Left lung (tissue), 10 donors: Measurements from ENCODE around the gene DOCK4. TPM values are rescaled to one million over a fixed set of nuclear protein-coding genes. Genes with fewer than 3 reads are reported as not detected.

Experiments
- ATAC-seq: fragments of 200-7000 bp; cut with Tn5 transposase; one replicate; pipeline ENCODE4 v1.9.1; 2020; ENCODE audit warnings: moderate library complexity
- DNase-seq, 4 donors: peaks; one replicate each; pipeline ENCODE4 v3.0.0-alpha.2; 2013 to 2020
- H3K27ac ChIP-seq, 2 donors: fragments of 200-600 bp; sonication (generic) in 1 of 2; one replicate each; pipeline versions ENCODE4 v1.5.0 to v1.8.0; 2020 to 2021
- H3K27me3 ChIP-seq, 2 donors: fragments of 200-600 bp; sonication (generic) in 1 of 2; one replicate each; pipeline versions ENCODE4 v1.5.0 to v1.8.0; 2020 to 2021
- H3K36me3 ChIP-seq, 2 donors: fragments of 200-600 bp; sonication (generic) in 1 of 2; one replicate each; pipeline versions ENCODE4 v1.5.0 to v1.8.0; 2020 to 2021
- H3K4me1 ChIP-seq, 2 donors: fragments of 200-600 bp; one replicate each; pipeline ENCODE4 v1.8.0; 2021
- H3K4me3 ChIP-seq, 2 donors: fragments of 200-600 bp; sonication (generic) in 1 of 2; one replicate each; pipeline versions ENCODE4 v1.5.0 to v1.8.0; 2020 to 2021; ENCODE audit warnings: mild to moderate bottlenecking in 1 of 2
- H3K9me3 ChIP-seq, 2 donors: fragments of 200-600 bp; sonication (generic) in 1 of 2; one replicate each; pipeline versions ENCODE4 v1.5.0 to v1.8.0; 2020 to 2021
- CTCF ChIP-seq, 2 donors: fragments of 200-600 bp; sonication (generic) in 1 of 2; IDR thresholded peaks; one replicate each; pipeline versions ENCODE4 v1.5.0 to v1.8.0; 2021; ENCODE audit warnings: antibody characterized with exemption in 2 of 2
- intact Hi-C, 2 donors: fragments of 100-400 bp; cut with DNase I; formaldehyde crosslinking; loops; one replicate each; pipeline versions ENCODE4 v1.11.2 to v1.14.2; 2022
- polyA plus RNA-seq, 6 donors: library from polyadenylated mRNA; unstranded; fragments of 120-200 nt; gene quantifications; one replicate each; pipeline ENCODE4 v1.2.1, GENCODE V29; 2013; ENCODE audit not compliant: insufficient read length in 6 of 6
- total RNA-seq, 2 donors: library from RNA; stranded (reverse); fragmentation: NEBNext Ultra II Directional; extraction: Animal tissue kit (Norgen Biotek cat#: 25700); gene quantifications; one replicate each; pipeline ENCODE4 v1.2.1, GENCODE V29; 2021
- donor health status: DM: no; HTN: yes; CAD: no.
- donor health status: DM: no; HTN: no; CAD: no.

Gene DOCK4
- total and polyA plus RNA-seq, 8 donors: 38.9 to 64.3 (median 52.5) TPM

- no peak for TF ChIP-seq CTCF (IDR thresholded peaks at IDR 0.05)
- intact Hi-C loops: no loop called here
Measured at GRCh38 chr7:112226701-112227276, 20.6 kb upstream of the DOCK4 start.

GRCh38 chr7:112225006-112225405 lies 18.8 kb upstream of the DOCK4 start:
- no peaks in the 10 kb centered on the region for H3K27me3 ChIP-seq
- intact Hi-C loops: no loop called here
- ATAC-seq (no peak), DNase-seq (no peak)
- no peaks in the 10 kb centered on the region for H3K4me1 ChIP-seq
- H3K36me3 ChIP-seq: no peaks in the 10 kb centered on the region
- H3K27ac ChIP-seq: no peak overlapping the region
- no peak overlapping the region for H3K4me3 ChIP-seq
- no peak for TF ChIP-seq CTCF (IDR thresholded peaks at IDR 0.05)
- H3K9me3 ChIP-seq: no peaks in the 10 kb centered on the region

More at GRCh38 chr7:112226701-112227276, 20.6 kb upstream of the DOCK4 start:
- Histone ChIP-seq H3K4me1 (no peaks in the 10 kb centered on the region), H3K27me3 (no peaks in the 10 kb centered on the region), H3K36me3 (no peaks in the 10 kb centered on the region), H3K9me3 (no peaks in the 10 kb centered on the region), H3K27ac (no peak overlapping the region), H3K4me3 (no peak overlapping the region)
- DNase-seq: no peak
- ATAC-seq: no peak

- H3K9me3 ChIP-seq: no peaks in the 10 kb centered on the region
- H3K4me1 ChIP-seq: no peaks in the 10 kb centered on the region
- no peak overlapping the region for H3K27ac ChIP-seq
- H3K36me3 ChIP-seq: no peaks in the 10 kb centered on the region
- DNase-seq (no peak), ATAC-seq (no peak)
- H3K27me3 ChIP-seq: no peaks in the 10 kb centered on the region
- TF ChIP-seq CTCF (IDR thresholded peaks at IDR 0.05): no peak
- H3K4me3 ChIP-seq: no peak overlapping the region
- intact Hi-C loops: no loop called here
Measured at GRCh38 chr7:112224186-112224585, 18.0 kb upstream of the DOCK4 start.

GRCh38 chr7:112223310-112223709 lies 17.1 kb upstream of the DOCK4 start:
- H3K9me3 ChIP-seq: no peaks in the 10 kb centered on the region
- no peak overlapping the region for H3K4me3 ChIP-seq
- H3K4me1 ChIP-seq: no peaks in the 10 kb centered on the region
- no peaks in the 10 kb centered on the region for H3K27me3 ChIP-seq
- no peak for ATAC-seq
- no peaks in the 10 kb centered on the region for H3K36me3 ChIP-seq
- no peak for TF ChIP-seq CTCF (IDR thresholded peaks at IDR 0.05)
- intact Hi-C loops: no loop called here
- DNase-seq: no peak
- no peak overlapping the region for H3K27ac ChIP-seq

- Histone ChIP-seq H3K4me1 (no peaks in the 10 kb centered on the region), H3K9me3 (no peaks in the 10 kb centered on the region), H3K36me3 (no peaks in the 10 kb centered on the region), H3K4me3 (no peak overlapping the region), H3K27ac (no peak overlapping the region), H3K27me3 (no peaks in the 10 kb centered on the region)
- ATAC-seq (no peak), DNase-seq (peak in 1 of 4 donors; percentile 62)
- TF ChIP-seq CTCF (IDR thresholded peaks at IDR 0.05): no peak
- intact Hi-C loops: no loop called here
Measured at GRCh38 chr7:112220877-112221434, 14.8 kb upstream of the DOCK4 start.
